Right ventricle myocardium superior (tissue), 1 donor: ENCODE measurements around the gene OR6C76. TPM values are rescaled to one million over a fixed set of nuclear protein-coding genes. Genes with fewer than 3 reads are reported as not detected.
"Not testable (repeated sequence)": the region's sequence is repeated elsewhere in the genome, so short reads cannot be mapped to it uniquely, and the experiment has no call there.

Source experiments
- ATAC-seq: fragments of 200-7000 bp; cut with Tn5 transposase; one replicate; pipeline ENCODE4 v1.9.1; 2020; ENCODE audit warnings: mild to moderate bottlenecking; ENCODE audit not compliant: poor library complexity
- DNase-seq: peaks from one replicate; pipeline ENCODE4 v3.0.0-alpha.2; 2020
- intact Hi-C: fragments of 100-400 bp; cut with DNase I; formaldehyde crosslinking; loops from one replicate; pipeline ENCODE4 v1.11.2; 2022
- total RNA-seq: library from RNA; stranded (reverse); fragmentation: NEBNext Ultra II Directional; extraction: Animal tissue kit (Norgen Biotek cat#: 25700); gene quantifications from one replicate; pipeline ENCODE4 v1.2.1, GENCODE V29; 2021
- donor health status: DM: no; HTN: yes; CAD: no; lungs with severe emphysema.

Gene OR6C76
- total RNA-seq, 1 donor from 2014 or later: not detected

GRCh38 chr12:55448825-55449224, 22.8 kb downstream of the OR6C76 start:
- DNase-seq (no peak), ATAC-seq (no peak)
- intact Hi-C loops: no loop called here

DNA sequence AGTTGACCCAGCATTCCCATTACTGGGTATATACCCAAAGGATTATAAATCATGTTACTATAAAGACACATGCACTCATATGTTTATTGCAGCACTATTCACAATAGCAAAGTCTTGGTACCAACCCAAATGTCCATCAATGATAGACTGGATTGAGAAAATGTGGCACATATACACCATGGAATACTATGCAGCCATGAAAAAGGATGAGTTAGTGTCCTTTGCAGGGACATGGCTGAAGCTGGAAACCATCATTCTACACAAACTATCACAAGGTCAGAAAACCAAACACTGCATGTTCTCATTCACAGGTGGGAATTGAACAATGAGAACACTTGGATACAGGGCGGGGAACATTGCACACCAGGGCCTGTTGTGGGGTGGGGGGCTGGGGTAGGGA, 38.9 kb downstream of the OR6C76 start:
- intact Hi-C loops, ATAC-seq, DNase-seq: not testable (repeated sequence)

DNA sequence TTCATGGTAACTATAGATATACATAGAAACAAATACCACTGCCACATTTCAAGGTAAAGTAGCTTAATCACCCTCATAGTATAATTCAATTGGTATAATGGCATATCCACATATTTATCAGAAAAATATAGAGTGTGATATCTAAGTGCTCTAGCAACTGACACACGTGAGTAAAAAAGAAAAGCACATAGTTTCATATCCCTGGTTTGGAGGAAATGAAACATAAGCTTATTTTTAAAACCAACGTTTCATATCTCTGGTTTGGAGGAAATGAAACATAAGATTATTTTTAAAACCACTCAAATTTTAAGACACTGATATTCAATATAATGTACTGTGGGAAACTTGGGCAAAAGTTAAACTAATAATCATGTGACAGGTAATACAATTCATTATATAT, 41.8 kb downstream of the OR6C76 start:
- ATAC-seq: no peak
- intact Hi-C loops: no loop called here
- no peak for DNase-seq

DNA sequence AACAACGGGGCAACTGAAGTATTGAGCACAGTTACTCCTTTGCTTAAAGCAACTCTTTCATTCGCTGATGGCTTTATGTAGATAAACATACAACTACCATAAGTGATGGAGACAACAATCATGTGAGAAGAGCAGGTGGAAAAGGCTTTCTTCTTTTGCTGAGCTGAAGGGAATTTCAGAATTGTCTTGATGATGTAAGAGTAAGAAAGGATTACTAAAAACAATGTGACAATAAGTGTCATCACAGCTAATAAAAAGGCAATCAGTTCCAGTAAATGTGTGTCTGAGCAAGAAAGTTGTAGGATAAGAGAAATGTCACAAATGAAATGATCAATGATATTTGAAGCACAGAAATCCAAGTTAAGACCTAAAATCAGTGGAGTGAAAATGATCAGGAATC, 43.2 kb downstream of the OR6C76 start:
- intact Hi-C loops: no loop called here
- DNase-seq: no peak
- no peak for ATAC-seq

DNA sequence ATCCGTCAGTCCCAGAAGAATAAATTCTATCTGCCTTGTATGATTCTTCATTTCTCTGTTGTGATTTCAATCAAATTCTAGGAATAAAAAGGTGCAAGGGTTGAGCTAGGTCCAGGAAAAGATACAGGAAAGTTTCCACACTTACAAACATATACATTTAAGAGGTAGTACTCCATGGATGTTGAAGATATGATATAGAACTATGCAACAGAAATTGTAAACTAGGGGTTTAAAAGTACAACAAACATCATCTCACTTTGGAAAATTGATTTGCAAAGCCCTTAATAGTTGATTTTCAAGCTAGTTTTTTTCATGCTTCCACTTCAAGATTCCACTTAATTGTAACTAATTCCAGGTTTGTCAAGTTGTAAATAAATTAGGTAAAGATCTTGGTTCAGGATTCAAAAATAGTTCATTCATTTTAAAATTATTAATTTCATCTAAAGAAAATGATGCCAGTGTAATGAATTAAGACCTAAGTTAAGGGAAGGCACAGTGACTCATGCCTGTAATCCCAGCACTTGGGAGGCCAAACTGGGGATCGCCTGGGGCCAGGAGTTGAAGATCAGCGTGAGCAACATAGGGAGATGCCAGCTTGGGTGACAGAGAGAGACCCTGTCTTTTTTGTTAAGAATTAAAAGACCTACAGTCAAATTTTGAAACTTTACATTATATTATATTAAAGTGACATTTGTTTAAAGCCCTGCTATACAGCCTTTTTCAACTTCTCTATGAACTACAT, 44.2 kb downstream of the OR6C76 start, which contains the start of gene OR6C70:
Gene OR6C70, minus strand, starts transcription at position 51 of the 742 bp plus-strand sequence. Its CDS starts 0 bp downstream, at position 51.
- ATAC-seq: no peak
- intact Hi-C loops: no loop called here
- no peak for DNase-seq

DNA sequence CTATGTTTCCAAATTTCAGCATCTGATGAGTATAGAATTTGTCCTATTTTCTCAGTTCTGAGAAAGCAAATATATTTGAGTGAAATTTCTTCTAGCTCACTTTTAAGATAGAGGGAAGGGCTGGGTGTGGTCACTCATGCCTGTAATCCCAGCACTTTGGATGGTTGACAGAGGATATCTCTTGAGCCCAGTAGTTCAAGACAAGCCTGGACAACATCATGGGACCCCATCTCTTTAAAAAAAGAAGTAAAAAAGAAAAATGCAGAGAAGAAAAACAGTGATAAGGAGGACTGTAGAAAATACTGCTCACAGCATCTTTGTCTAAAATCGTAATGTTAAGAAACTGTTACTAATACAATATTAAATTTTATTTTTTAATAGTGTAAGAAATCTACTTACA, 46.2 kb downstream of the OR6C76 start:
- ATAC-seq (no peak), DNase-seq (no peak)
- intact Hi-C loops: no loop called here

Other genes with a start within 250 kb of the OR6C76 start
- not detected for gene OR10A7, start 205.2 kb upstream of the OR6C76 start, total RNA-seq
- gene OR6C74, start 181.6 kb upstream of the OR6C76 start, total RNA-seq: not detected
- not detected for gene OR6C6, start 129.7 kb upstream of the OR6C76 start, total RNA-seq
- not detected for gene OR6C1, start 111.9 kb upstream of the OR6C76 start, total RNA-seq
- not detected for gene OR6C3, start 95.5 kb upstream of the OR6C76 start, total RNA-seq
- gene OR6C75, start 63.3 kb upstream of the OR6C76 start, total RNA-seq: not detected
- gene OR6C65, start 25.7 kb upstream of the OR6C76 start, total RNA-seq: not detected
- not detected for gene OR6C2, start 17.8 kb downstream of the OR6C76 start, total RNA-seq
- gene OR6C70, start 43.9 kb downstream of the OR6C76 start, total RNA-seq: not detected
- gene OR6C68, start 66.1 kb downstream of the OR6C76 start, total RNA-seq: not detected
- not detected for gene OR6C4, start 123.3 kb downstream of the OR6C76 start, total RNA-seq
- gene OR2AP1, start 146.2 kb downstream of the OR6C76 start, total RNA-seq: not detected
- not detected for gene OR10P1, start 210.6 kb downstream of the OR6C76 start, total RNA-seq